Astrocyte of the spinal cord (primary cell): Measurements from ENCODE around the gene UGDH.
A peak's percentile ranks its signal among the peaks of the same experiment; 100 is the strongest.

Experiments used
- DNase-seq: peaks from one replicate; pipeline ENCODE4 v3.0.0; 2011; ENCODE audit warnings: low read depth, low spot score
- H3K4me3 ChIP-seq: 2 replicates; pipeline ENCODE4 v1.5.1; 2011; ENCODE audit warnings: low read depth, mild to moderate bottlenecking, low read length, moderate library complexity
- CTCF ChIP-seq: IDR thresholded peaks from 2 replicates; pipeline ENCODE4 v1.5.1; 2012; ENCODE audit warnings: low read depth, mild to moderate bottlenecking, low read length, inconsistent platforms
- in situ Hi-C: cut with HindIII; loops from 2 replicates; pipeline ENCODE4 v1.10.0; 2017; ENCODE audit warnings: low sequenced_read_pairs

The UGDH gene

GRCh38 chr4:39530682-39531081 is 3.4 kb upstream of the UGDH start:
- H3K4me3 ChIP-seq: no peak overlapping the region
- in situ Hi-C loops: no loop called here
- DNase-seq: no peak
- TF ChIP-seq CTCF: no peak

- in situ Hi-C loops: no loop called here
- no peak for DNase-seq
- no peak for TF ChIP-seq CTCF
- H3K4me3 ChIP-seq: no peak overlapping the region
Measured at GRCh38 chr4:39529534-39529933, 2.3 kb upstream of the UGDH start.

- no peak for DNase-seq
- no peak for TF ChIP-seq CTCF
- peak overlapping the region; percentile 76 for H3K4me3 ChIP-seq
- in situ Hi-C loops: no loop called here
Measured at GRCh38 chr4:39528061-39528465, 824 bp upstream of the UGDH start.

- in situ Hi-C loops: no loop called here
- no peak for TF ChIP-seq CTCF
- no peak for DNase-seq
- peak overlapping the region; percentile 76 for H3K4me3 ChIP-seq
Measured at GRCh38 chr4:39526765-39527295, 409 bp downstream of the UGDH start.

GRCh38 chr4:39525822-39526690 is 1.2 kb downstream of the UGDH start:
- in situ Hi-C loops: no loop called here
- DNase-seq: peak; percentile 36
- peak overlapping the region; percentile 76 for H3K4me3 ChIP-seq
- TF ChIP-seq CTCF: no peak

- no peak overlapping the region for H3K4me3 ChIP-seq
- DNase-seq: no peak
- in situ Hi-C loops: no loop called here
- no peak for TF ChIP-seq CTCF
Measured at GRCh38 chr4:39524161-39524957, 2.9 kb downstream of the UGDH start.
